Cerebellar cortex (tissue), 1 donor: ENCODE measurements around the gene KLHL4.
"Not testable (repeated sequence)": the region's sequence is repeated elsewhere in the genome, so short reads cannot be mapped to it uniquely, and the experiment has no call there.

Experiments used
- DNase-seq: peaks from one replicate; pipeline ENCODE4 v3.0.0-alpha.2; 2015; ENCODE audit warnings: low spot score

KLHL4 gene

DNA sequence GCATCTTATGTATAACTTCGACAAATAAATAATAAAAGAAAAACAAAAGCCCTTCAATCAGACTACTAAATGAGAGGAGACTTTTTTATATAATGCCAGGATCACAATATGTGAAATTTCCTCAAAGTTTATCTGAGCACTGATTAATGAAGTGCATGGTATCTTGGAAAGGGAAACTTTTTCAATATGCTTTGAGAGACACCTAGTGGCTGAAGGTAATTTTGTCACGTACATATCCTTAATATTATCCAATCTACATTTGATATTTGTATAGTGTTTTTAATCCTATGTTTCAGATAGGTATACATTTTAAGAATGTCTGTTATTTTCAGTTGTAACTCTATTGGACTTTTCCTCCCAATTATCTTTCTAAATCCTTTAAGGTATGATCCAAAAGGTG, 146.8 kb downstream of the KLHL4 start:
- DNase-seq: peak; percentile 0

DNA sequence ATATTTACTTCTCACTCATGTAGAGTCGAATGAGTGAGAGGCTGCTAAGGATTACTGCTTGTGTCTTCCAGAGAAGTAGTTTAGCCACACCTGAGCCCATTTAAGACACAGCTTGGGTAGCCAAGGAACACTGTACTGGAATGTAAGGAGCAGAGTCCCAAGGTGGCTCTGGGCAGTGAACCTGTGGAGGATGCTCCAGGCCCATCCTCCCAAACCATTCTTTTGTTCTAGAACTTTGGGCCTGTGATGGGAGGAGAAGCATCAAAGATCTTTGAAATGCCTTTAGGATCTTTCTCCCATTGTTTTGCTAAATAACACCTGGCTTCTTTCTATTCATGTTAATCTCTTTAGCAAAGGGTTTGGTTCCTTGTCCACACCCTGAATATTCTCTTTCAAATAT, 162.2 kb downstream of the KLHL4 start:
- no peak for DNase-seq

DNA sequence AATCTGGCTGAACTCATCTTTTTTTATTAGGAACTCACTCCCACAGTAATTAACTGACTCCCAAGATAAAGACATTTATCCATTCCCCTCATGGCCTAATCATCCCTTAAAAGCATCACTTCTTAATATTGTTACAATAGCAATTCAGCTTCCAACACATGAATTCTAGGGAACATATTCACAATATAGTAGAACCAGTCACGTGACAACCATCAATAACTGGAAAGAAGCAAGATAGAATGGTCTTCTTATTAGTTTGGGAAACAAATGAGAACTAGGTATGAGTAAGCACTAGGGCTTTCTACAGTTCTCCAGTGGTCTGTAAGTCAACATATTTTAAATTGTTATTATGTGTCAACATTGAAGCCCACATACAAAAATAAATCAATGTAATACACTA, 170.1 kb downstream of the KLHL4 start:
- no peak for DNase-seq

DNA sequence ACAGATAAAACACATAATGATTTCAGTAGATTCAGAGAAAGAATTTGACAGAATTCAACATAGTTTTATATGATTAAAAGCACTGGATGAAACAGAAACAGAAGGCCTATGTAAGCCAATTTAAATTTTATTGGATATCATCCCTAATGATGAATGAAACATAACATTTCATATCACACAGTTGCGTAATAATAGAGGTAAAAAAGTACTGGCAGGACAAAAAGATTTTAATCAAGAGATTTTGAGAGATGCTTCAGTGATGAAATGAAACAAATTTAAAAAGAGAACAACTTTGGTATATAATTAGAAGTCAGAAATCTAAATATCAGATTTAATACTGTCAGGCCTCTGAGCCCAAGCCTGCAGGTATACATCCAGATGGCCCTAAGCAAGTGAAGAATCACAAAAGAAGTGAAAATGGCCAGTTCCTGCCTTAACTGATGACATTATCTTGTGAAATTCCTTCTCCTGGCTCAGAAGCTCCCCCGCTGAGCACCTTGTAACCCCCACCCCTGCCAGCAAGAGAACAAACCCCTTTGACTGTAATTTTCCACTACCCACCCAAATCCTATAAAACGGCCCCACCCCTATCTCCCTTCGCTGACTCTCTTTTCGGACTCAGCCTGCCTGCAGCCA, 170.6 kb downstream of the KLHL4 start:
- not testable (repeated sequence) for DNase-seq

DNA sequence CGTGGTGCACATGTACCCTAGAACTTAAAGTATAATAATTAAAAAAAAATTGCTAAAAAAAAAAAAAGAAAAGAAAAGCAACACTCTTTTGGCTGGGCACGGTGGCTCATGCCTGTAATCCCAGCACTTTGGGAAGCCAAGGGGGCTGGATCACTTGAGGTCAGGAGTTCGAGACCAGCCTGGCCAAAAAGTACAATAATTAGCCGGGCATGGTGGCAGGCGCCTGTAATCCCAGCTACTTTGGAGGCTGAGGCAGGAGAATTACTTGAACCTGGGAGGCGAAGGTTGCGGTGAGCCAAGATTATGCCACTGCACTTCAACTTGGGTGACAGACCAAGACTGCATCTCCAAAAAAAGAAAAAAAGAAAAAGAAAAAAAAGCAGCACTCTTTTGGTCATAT, 171.6 kb downstream of the KLHL4 start:
- DNase-seq: not testable (repeated sequence)

DNA sequence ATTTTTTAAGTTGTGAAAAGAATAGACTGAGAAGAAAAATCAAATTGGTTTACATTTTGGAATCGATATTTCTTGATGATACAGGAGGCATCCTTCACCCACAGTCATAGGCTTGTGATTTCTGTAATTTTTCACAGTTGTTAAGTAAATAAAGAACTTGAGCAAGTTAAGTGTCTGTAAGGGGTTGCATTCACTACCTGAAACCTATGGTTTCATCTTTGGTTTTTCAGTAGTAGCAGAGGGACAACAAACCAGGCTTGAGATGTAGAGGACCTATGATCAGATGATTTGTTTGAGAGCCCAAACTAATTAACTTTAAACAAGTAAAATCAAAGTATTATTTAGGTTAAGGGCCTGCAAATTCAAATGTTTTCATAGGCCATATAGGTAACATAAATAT, 175.6 kb downstream of the KLHL4 start:
- DNase-seq: no peak

DNA sequence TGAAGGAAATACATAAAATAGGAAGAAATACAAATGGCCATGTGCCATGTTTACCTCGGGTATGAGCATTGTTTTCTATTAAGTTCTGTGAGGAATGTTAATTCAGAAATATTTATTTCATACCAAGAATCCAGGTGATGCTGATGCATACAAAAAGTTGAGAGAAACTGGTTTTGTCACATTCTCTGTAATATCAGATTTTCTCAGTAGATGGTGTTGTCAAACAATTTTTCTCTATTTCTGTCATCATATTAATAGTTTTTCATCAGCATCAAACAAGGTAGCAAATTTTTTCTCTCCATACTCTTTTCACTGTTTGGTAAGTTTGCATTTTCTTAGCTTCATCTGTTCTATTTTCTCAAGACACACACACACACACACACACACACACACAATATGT, 179.8 kb downstream of the KLHL4 start:
- no peak for DNase-seq

DNA sequence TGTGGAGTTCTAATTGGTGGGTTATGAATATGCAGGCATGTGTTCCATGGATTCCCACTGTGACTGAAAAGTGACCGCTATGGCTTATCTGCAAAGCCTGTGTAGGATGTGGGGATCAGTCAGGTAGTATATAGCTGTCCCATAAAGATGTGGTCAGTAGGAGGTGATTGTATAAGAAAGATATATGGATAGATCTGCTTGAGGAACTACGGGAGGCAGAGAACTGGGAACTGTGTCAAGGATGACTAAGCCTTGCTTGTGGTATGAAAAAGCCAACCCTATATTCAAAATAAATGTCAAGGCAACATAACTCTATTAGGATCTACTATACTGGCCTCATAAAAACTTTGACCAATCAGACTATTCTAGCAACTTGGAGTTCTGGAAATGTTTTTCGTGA, 185.2 kb downstream of the KLHL4 start:
- DNase-seq: no peak

DNA sequence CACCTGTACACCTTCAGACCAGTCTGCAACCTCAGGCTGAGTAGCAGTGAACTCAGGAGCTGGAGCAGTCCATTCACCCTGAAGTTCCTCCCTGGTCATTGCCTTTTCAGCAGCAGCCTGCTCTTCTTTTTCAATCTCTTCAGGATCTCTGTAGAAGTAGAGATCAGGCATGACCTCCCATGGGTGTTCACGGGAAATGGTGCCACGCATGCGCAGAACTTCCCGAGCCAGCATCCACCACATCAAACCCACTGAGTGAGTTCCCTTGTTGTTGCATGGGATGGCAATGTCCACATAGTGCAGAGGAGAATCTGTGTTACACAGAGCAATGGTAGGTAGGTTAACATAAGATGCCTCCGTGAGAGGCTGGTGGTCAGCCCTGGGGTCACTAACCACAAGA, 185.9 kb downstream of the KLHL4 start:
- not testable (repeated sequence) for DNase-seq

DNA sequence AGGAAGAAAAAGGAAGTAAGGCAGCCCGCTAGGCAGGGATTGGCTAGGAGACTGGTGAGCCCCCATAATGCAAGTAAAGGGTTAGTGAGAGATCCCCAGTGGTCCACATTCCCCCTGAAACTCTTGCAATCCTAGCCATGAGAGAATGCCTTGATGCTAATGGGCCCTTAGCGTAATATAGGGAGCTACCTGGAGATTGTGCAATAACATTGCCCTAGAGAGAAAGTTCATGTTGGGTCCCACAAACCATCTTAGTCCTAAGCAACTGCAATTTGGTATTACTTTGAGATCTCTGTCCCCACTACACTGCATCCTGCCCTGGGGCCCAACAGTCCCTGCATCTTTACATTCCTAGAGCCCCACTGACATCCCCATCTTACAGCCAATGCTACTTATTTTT, 188.5 kb downstream of the KLHL4 start:
- DNase-seq: no peak

DNA sequence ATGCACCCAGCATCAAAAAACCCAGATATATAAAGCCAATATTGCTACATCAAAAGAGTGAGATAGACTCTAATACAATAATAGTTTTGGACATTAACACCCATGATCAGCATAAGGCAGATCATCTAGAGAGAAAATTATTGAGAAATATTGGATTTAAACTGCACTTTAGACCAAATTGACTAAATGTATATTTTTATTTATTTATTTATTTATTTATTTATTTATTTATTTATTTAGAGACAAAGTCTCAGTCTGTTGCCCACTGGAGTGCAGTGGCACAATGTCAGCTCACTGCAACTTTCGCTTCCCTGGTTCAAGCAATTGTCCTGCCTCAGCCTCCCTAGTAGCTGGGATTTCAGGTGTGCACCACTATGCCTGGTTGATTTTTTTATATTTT, 193.0 kb downstream of the KLHL4 start:
- DNase-seq: no peak
